Stimulated activated CD8-positive, alpha-beta memory T cell treated with anti-CD3 and anti-CD28 coated beads, Interleukin-15, amount 100 ng/mL, for 4 hours (primary cell): ENCODE results near the gene GPR107.
A peak's percentile ranks its signal among the peaks of the same experiment; 100 is the strongest.

ENCODE experiments used
- DNase-seq, 2 donors: peaks; one replicate each; pipeline ENCODE4 v3.0.0-alpha.2; 2020; ENCODE audit warnings: low read depth in 2 of 2

Gene GPR107

GRCh38 chr9:130159915-130160670 lies 106.4 kb downstream of the GPR107 start:
- DNase-seq, result no peak

DNA sequence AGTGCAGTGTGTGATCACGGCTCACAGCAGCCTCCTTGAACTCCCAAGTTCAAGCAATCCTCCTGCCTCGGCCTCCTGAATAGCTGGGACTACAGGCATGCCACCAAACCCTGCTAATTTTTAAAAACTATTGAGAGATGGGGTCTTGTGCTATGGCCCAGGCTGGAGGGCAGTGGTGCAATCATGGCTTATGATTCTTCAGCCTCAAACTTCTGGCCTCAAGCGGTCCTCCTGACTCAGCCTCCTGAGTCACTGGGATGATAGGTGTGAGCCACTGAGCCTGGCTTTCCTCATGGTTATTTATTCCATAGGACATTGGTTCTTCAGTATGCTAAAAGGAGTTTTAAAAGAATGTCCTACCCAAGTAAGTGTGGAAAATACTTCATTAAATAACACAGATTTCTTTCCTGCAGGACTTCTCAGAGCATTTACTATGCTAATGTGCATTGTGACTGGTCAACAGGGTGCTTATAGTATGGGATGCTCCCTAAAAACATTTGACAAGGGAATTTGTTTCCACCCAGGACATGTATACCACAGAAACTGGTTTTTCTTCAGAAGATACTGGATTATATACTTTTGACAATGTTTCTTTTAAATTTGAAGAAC lies 107.3 kb downstream of the GPR107 start:
- no peak for DNase-seq

- DNase-seq, result no peak
These were observed 111.9 kb downstream of the GPR107 start for GRCh38 chr9:130165579-130165978.

- no peak for DNase-seq
These were observed 112.7 kb downstream of the GPR107 start for GRCh38 chr9:130166399-130166798.

GRCh38 chr9:130167927-130168326 lies 114.2 kb downstream of the GPR107 start:
- no peak for DNase-seq

- DNase-seq, result no peak
These were observed 117.8 kb downstream of the GPR107 start for GRCh38 chr9:130171226-130172148.

DNA sequence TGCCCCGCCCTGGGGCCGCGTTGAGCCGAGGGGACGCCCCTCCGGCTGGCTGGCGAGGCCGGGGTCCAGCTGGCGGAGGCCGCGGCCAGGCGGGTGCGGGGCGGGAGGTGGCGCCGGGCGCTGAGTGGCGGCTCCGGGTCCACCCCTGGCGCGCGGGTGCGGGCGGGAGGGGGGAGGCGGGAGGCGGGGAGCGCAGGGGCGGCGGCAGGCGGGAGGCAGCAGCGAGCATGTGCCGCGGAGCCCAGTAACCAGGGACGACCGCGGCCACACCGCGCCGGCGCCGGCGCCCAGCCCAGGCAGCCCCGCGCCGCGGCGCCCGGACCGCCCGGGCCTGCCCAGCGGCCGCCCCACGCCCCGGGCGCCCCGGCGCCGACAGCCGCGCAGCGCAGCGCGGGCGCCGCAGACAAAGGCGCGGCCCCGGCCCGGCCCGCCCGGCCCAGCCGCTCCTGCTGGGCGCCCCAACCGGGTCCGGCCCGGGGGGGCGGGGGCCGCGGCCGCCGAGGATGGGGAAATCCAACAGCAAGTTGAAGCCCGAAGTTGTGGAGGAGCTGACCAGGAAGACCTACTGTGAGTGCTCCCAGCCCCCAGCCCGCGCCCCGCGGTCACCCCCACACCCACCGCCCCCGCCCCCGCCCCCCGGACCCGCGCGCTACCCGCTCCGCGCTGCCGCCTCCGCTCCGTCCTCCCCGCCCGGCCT lies 118.6 kb downstream of the GPR107 start, which contains the start of gene NCS1:
Gene NCS1, plus strand, starts transcription at position 244 of the 697 bp plus-strand sequence. Its CDS starts 260 bp downstream, at position 504.
- DNase-seq, result peak; percentile 24 to 46

GRCh38 chr9:130172858-130173665 lies 119.4 kb downstream of the GPR107 start:
- peak; percentile 42 to 49 for DNase-seq

DNA sequence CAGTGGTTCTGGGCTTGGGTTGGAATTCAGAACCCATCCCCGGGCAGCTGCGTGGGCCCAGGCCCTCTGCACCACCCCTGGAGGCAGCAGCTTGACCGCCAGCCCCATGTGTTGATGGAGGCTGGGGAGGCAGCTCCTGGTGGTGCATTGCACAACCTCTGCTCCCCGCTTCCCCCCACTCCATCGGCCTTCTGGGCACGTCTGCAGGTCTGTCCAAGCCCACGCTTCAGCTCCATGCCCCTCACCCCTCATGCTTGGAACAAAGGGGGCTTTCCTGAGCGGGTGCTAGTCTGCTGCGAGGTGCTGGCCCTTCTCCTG lies 119.9 kb downstream of the GPR107 start:
- no peak for DNase-seq

- no peak for DNase-seq
These were observed 120.3 kb downstream of the GPR107 start for GRCh38 chr9:130174025-130174424.

DNA sequence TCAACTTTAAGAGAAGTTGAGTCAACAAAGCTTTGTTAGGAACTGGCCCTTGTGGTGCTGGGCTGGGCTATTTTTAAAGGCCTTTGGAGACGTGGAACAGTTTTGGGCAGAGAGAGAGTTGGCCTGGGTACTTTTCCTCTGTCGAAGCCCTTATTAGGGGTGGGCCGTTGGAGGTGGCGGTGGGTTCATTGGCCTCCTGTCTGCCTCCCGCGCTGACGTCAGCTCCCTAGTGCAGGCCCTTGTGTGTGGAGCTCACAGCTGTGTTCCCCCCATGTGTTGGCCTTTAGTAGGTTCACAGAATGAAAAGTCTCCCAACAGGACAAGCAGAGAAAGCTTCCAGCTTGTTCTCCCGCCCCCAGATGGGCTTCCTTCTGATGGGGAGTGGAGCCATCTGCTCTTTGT lies 121.2 kb downstream of the GPR107 start:
- DNase-seq, result no peak

DNA sequence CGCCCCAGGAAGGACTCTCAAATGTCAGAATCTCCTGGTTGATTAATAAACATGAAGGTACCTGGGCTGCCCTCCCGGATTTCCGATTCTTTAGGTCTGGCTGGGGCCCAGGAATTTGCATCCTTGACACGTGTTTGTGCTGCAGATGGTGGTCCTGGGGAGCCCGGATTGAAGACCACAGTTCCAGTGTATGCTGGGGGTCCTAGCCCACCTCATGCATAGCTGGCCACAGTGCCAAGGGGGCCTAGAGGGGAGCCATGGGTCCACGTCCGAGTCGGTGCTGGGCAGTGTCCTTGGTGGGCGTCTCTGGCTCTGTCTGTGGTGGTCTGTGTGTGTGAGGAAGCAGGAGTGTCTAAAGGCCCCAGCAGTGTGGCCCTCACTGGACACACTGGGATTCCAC lies 121.6 kb downstream of the GPR107 start:
- DNase-seq, result no peak

- DNase-seq, result no peak
These were observed 123.1 kb downstream of the GPR107 start for GRCh38 chr9:130176760-130177159.

- no peak for DNase-seq
These were observed 124.4 kb downstream of the GPR107 start for GRCh38 chr9:130177898-130178805.

DNA sequence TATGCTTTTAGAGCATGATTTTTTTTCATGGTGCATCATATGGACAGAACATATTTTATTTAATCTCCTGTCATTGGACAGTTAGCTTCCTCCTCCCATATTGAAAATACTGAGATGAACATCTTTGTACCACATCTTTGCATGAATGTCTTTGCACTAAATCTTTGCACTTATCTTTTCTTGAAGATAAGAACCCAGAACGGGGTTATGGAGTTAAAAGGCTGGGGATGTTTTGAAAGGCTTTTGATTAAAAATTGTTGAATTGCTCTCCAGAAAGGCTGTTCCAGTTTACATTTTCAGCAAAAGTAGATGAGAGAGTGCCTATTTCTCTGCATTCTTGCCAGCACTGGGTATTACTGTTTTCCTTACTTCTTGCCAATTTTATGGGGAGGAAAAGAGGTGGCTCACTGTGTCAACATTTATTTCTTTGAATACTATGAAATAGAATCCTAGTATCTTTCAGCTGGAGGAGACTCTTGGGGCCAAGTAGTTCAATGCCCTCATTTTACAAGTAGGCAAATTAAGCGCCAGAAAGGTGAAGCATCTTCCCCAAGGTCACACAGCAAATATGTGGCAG lies 125.7 kb downstream of the GPR107 start:
- DNase-seq, result no peak

- no peak for DNase-seq
These were observed 126.8 kb downstream of the GPR107 start for GRCh38 chr9:130180516-130180915.

DNA sequence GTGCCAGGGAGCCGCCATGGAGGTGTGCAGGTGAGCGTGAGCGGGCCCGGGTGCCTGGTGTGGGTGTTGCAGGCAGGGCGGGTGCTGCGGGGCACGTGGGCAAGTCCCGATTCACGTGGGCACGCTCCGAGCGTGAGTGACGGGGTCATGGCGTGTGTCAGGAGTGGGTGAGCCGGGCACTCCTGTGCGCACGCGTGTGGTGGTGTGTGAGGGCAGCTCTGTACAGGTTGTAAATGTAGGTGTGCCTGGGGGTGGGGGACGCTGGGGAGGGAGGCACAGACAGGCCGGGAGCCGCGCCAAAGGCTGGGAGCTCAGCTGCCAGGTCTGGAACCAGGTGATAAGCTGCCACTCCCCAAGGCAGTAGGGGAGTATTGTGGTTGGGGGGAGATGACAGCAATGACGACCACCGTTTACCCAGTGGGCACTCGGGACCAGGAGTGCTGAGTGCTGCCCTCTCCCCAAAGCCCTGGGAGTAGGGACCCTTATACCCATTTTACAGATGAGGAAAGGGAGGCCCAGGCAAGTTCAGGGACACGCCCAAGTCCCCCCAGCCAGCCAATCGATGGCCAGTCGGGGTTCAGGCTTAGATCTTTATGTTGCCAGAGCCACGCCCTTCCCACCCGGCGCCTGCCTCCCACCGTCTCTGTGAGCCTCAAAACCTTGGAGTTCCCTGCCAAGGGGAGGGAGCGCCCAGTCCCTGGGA lies 128.1 kb downstream of the GPR107 start:
- no peak for DNase-seq

DNA sequence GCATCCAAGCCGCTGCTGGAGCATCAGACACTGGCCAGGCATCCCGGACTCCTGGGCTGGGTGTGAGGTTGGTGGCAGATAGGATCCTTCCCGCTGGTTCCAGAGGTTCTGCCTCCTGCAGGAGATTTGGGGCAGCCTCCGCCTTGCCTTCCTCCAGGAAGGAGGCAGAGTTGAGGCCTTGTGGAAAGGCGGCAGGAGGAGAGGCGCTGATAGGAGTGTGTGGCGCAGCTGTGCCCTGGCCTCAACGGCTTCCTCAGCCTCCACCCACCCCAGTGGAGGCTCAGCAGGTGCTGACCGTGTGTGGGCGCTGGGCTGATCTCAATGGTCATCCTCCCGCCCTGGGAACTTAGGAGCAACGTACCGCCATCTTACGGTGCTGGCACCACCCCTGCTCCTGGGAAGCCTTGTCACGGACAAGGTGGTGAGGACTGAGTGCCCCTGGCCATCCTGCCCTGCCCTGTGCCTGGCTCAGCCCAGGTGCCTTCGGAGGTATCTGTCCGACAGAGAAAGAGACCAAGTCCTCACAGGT lies 128.7 kb downstream of the GPR107 start:
- DNase-seq, result no peak
